GM10248 (cell line): Measurements from ENCODE around the gene USP12.

Source experiments
- CTCF ChIA-PET: fragments of 300-600 bp; sonication (Branson Sonifier 250); formaldehyde crosslinking; extraction: SDS; loops from one replicate; lab custom pipeline; 2021; ENCODE audit warnings: antibody characterized with exemption; lab: Yijun Ruan, JAX
- POLR2A ChIA-PET: fragments of 350-650 bp; sonication (Branson Sonifier 250); formaldehyde crosslinking; extraction: SDS; loops from one replicate; lab custom pipeline; 2020; ENCODE audit warnings: antibody characterized with exemption; lab: Yijun Ruan, JAX
- DNase-seq: peaks from one replicate; pipeline ENCODE4 v3.0.0; 2012; ENCODE audit errors: extremely low spot score
- CTCF ChIP-seq: IDR thresholded peaks from 2 replicates; pipeline ENCODE4 v1.5.1; 2012; ENCODE audit warnings: mild to moderate bottlenecking, low read depth; ENCODE audit errors: extremely low read depth, missing control alignments, control extremely low read depth

USP12 gene

DNA sequence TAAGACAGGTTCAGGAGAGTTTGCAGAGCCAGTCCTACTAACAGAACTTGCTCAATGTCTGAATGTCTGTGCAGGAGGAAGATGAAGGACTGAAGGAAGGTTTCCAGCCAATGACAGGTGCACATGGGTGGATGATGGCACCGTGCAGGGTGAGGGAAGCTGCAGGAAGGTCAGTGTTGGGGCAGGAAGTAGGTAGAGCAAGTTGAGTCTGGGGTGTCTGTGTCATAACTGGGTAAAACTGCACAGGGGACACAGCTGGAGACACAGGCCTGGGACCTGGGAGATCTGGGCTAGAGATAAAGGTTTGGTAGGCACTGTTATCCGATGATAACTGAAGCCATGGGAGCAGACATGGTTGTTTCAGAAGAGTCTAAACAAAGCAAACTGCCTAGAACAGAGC is 116.9 kb downstream of the USP12 start:
- no peak for DNase-seq
- TF ChIP-seq CTCF: no peak
- POLR2A ChIA-PET: no interaction called here
- CTCF ChIA-PET: interaction anchor here (0.9 to 1.6 kb wide), 4 partner anchors 9 to 307 kb away, joined by 3 to 4 read pairs (median 3); no protein-coding TSS in a partner anchor

GRCh38 chr13:27053902-27054595 is 117.6 kb downstream of the USP12 start:
- DNase-seq: no peak
- CTCF ChIA-PET: interaction anchor here (1.0 to 1.5 kb wide), 2 partner anchors 9 to 121 kb away, joined by 3 to 4 read pairs; no protein-coding TSS in a partner anchor
- no peak for TF ChIP-seq CTCF
- POLR2A ChIA-PET: no interaction called here

DNA sequence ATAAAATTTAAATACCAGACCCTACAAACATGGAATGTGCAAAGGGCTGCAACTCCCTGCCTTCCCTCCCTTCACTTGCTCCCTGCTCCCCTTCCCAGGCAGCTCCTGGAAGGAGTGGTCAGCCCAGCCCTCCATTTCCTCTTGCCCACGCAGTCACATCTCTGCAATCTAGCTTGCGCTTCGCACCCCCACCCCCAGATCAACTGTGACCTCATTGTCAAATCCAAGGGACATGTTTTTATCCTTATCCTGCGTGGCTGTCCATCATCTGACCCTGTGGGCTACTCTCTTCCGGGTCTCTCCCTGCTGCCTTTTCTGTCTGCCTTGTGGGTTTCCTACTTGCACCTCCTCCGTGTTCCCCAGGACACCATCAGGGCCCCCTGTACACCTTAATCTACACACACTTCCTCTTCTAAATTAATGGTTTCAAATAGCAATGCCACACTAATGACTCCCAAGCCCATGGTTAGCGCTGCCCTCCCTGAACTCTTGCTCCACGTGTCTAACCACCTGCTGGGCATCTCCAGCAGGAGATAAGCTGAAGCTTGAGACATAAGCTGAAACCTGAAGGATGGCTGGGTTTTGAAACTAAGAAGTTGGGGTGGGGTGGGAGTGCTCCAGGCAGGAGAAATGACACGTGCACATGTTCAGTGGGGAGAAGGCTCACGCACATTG is 118.3 kb downstream of the USP12 start:
- CTCF ChIA-PET: interaction anchor here (1.0 kb wide), 1 partner anchor 10 kb away, joined by 4 read pairs; no protein-coding TSS in a partner anchor
- no peak for TF ChIP-seq CTCF
- no peak for DNase-seq
- POLR2A ChIA-PET: no interaction called here

DNA sequence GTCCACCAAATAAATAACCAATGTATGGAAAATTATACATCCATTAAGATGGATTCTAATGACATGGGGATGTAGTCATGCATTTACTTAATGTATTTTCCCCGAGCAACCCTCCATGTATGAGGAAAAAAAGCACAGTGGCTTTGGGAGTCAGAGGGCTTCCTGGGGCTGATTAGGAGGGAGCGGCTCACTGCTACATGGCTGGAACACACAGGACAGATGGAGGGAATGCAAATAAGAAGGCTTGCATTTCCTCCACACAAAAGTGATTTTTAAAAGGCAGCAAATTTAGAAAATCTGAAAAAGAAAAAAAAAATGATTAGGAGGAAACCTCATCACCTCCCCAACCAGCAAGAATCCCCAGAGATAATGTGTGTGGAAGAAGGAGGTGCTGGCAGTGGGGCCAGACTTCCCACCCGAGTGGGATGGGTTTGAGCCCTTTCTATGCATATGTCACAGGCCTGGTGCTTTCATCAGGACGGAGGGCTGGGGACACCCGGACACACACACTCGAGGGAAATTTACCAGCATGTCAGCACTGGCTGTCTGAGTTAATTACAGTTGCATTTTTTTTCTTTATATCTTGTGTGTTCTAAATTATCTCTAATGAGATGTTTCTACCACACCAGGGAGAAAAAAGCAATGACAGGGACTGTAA is 118.9 kb downstream of the USP12 start:
- no peak for TF ChIP-seq CTCF
- ChIA-PET CTCF (no interaction called here), POLR2A (no interaction called here)
- DNase-seq: no peak

DNA sequence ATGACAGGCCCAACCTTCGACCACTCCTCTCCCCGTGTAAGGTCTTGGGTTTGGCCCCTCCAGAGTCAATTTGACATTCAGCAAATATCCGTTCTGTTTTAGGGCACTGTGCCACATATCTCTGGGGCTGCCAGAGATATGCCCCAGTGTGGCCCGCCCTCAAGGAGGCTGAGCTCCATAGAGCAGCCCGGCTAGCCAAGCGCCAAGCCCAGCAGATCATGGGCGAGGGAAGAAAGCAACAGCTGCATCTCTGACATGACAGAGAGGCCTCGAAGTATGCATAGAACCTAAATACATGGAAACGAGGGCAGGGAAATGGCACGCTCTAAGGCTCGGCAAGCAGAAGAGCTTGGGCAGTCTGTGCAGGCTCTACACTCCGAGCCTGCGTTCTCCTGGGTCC is 124.5 kb downstream of the USP12 start:
- no peak for DNase-seq
- no peak for TF ChIP-seq CTCF
- POLR2A ChIA-PET: no interaction called here
- CTCF ChIA-PET: interaction anchor here (1.0 to 1.4 kb wide), 3 partner anchors 8 to 18 kb away, joined by 3 to 7 read pairs (median 3); no protein-coding TSS in a partner anchor

- CTCF ChIA-PET: no interaction called here
- POLR2A ChIA-PET: no interaction called here
- no peak for DNase-seq
- TF ChIP-seq CTCF: no peak
These were observed 126.6 kb downstream of the USP12 start for GRCh38 chr13:27044837-27045570.
